Small intestine (tissue), 7 donors: ENCODE data around the gene JAG2. TPM values are rescaled to one million over a fixed set of nuclear protein-coding genes. Genes with fewer than 3 reads are reported as not detected.

Experiments used
- DNase-seq, 2 donors: peaks; one replicate each; pipeline versions ENCODE4 v3.0.0 to v3.0.0-alpha.2; 2013
- FAIRE-seq: peaks from 2 replicates; lab custom pipeline; 2012; peaks lifted over from hg19 to GRCh38; lab: Jason Lieb, UNC
- H3K27ac ChIP-seq, 3 donors: one replicate each; pipeline ENCODE4 v1.5.1; 2013; ENCODE audit warnings: low read length in 2 of 3, mild to moderate bottlenecking in 2 of 3, control low read depth in 1 of 3, inconsistent platforms in 1 of 3, low read depth in 1 of 3, moderate library complexity in 1 of 3
- H3K27me3 ChIP-seq, 3 donors: one replicate each; pipeline ENCODE4 v1.6.1; 2013; ENCODE audit warnings: low read length in 3 of 3, inconsistent platforms in 1 of 3; ENCODE audit not compliant: control insufficient read depth in 3 of 3, insufficient read depth in 3 of 3
- H3K36me3 ChIP-seq, 3 donors: one replicate each; pipeline ENCODE4 v1.6.1; 2013; ENCODE audit warnings: low read length in 3 of 3, inconsistent platforms in 1 of 3, low read depth in 1 of 3, mild to moderate bottlenecking in 1 of 3, moderate library complexity in 1 of 3; ENCODE audit not compliant: control insufficient read depth in 3 of 3, insufficient read depth in 2 of 3
- H3K4me1 ChIP-seq, 3 donors: one replicate each; pipeline ENCODE4 v1.6.1; 2013; ENCODE audit warnings: low read length in 2 of 3, inconsistent platforms in 1 of 3, low read depth in 1 of 3, mild to moderate bottlenecking in 1 of 3, moderate library complexity in 1 of 3; ENCODE audit not compliant: control insufficient read depth in 3 of 3, insufficient read depth in 2 of 3
- H3K4me3 ChIP-seq, 3 donors: one replicate each; pipeline ENCODE4 v1.5.1; 2013; ENCODE audit warnings: low read length in 3 of 3, control low read depth in 1 of 3, inconsistent platforms in 1 of 3, low read depth in 1 of 3, mild to moderate bottlenecking in 1 of 3, moderate library complexity in 1 of 3
- H3K9me3 ChIP-seq, 2 donors: one replicate each; pipeline ENCODE4 v1.6.1; 2013; ENCODE audit warnings: low read depth in 1 of 2, low read length in 1 of 2; ENCODE audit not compliant: control insufficient read depth in 2 of 2, insufficient read depth in 1 of 2
- WGBS, 3 donors: extraction: QIAGEN DNeasy Blood & Tissue Kit; methylation state at CpG; one replicate each; pipeline ENCODE4 v1.1.7; 2013; 5-methylcytosine and 5-hydroxymethylcytosine counted together
- polyA plus RNA-seq, 4 donors: library from polyadenylated mRNA; stranded (reverse) in 3 of 4; unstranded in 1 of 4; fragments of 200-250 nt in 3 of 4; fragments of 120-200 nt in 1 of 4; gene quantifications; one replicate each; pipeline versions ENCODE4 v1.2.1 to v1.2.3, GENCODE V29; 2013
- donor health status: healthy with polysubstance abuse.
- donor health status: control.
- donor health status: control.
- donor health status: Bipolar disorder and iron deficiency.
- donor health status: healthy.

JAG2 gene
- polyA plus RNA-seq, 4 donors: 2.0 to 15.1 (median 4.8) TPM

DNA sequence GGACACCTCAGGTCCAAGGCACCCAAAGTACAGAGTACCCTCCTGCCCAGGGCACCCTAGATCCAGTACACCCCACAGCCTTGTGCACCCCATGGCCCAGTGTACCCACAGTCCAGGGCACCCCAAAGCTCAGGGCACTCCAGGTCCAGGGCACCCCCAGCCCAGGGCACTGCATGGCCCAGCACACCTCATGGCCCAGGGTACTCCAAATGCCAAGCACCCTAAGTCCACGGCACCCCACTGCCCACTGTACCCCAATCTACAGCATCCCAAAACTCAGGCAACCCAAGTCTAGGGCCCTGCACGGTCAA is 6.0 kb downstream of the JAG2 start:
- Histone ChIP-seq H3K27me3 (peaks cover 0 to 12% (median 5%) of the 10 kb centered on the region in 3 donors), H3K4me3 (no peak overlapping the region), H3K4me1 (no peaks in the 10 kb centered on the region), H3K36me3 (no peaks in the 10 kb centered on the region), H3K27ac (no peak overlapping the region), H3K9me3 (no peaks in the 10 kb centered on the region)
- 92 to 95% (median 94%) methylated on average over 2 of the region's 2 CpGs for WGBS, 3 donors
- DNase-seq (no peak), FAIRE-seq (no peak)

DNA sequence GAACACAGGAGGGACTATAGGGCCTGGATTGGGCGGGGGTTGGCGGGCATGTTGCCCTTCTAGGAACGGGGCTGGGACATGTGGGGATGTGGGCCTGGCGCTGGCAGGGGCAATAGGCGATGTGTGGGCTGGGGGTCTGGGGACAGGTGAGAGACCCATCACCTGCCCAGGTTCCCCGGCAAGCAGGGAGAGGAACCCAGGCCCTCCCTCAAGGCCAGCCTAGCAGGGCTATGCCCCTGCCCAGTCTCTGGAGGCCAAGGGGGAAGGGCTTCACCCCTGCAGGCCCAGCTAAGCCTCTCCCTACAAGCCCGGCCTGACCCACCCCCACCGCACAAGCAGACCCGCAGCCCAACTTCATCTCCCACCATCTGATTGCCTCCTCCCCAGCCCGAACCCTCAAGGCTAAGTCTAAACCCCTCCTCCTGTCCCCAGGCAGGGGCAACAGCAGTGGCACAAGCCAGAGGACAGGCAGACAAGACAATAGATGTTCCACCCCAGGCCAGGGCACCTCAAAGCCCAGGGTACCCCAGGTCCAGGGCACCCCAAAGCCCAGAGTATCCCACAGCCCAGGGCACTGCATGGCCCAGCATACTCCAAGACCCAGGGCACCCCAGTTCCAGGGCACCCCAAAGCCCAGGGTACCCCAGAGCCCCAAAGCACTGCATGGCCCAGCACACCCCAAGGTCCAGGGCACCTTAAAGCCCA is 6.5 kb downstream of the JAG2 start:
- FAIRE-seq (no peak), DNase-seq (peak in 1 of 2 donors; percentile 29)
- H3K27me3 ChIP-seq: peaks cover 0 to 9% (median 0%) of the 10 kb centered on the region in 3 donors
- H3K9me3 ChIP-seq: no peaks in the 10 kb centered on the region
- 85 to 93% (median 90%) methylated on average over 8 to 10 of the region's 10 CpGs for WGBS, 3 donors
- no peaks in the 10 kb centered on the region for H3K4me1 ChIP-seq
- H3K27ac ChIP-seq: no peak overlapping the region
- no peak overlapping the region for H3K4me3 ChIP-seq
- H3K36me3 ChIP-seq: no peaks in the 10 kb centered on the region

DNA sequence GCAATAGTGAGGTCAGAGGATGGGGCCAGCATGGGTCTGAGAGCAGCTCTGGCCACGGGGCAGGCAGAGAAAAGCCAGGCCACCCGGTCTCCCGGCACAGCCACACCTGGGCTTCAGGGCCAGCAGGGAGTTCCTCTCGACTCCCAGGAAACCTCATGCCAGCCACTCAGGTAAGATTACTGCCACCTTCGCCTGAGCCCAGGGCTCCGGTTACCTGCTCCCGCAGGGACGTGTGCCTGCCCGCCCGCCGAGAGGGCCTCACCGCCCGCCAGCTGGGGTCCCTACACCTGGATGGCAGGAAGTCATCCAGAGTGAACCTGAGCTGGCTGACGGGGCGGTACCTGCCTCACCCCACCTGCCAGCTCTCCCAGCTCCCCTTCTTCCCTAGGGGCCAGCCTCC is 7.3 kb downstream of the JAG2 start:
- no peaks in the 10 kb centered on the region for H3K9me3 ChIP-seq
- H3K27me3 ChIP-seq: peaks cover 0 to 1% (median 0%) of the 10 kb centered on the region in 3 donors
- H3K4me3 ChIP-seq: no peak overlapping the region
- 42 to 68% (median 63%) methylated on average over 12 to 15 of the region's 15 CpGs for WGBS, 3 donors
- no peaks in the 10 kb centered on the region for H3K36me3 ChIP-seq
- FAIRE-seq: no peak
- H3K4me1 ChIP-seq: no peaks in the 10 kb centered on the region
- DNase-seq: no peak
- no peak overlapping the region for H3K27ac ChIP-seq

DNA sequence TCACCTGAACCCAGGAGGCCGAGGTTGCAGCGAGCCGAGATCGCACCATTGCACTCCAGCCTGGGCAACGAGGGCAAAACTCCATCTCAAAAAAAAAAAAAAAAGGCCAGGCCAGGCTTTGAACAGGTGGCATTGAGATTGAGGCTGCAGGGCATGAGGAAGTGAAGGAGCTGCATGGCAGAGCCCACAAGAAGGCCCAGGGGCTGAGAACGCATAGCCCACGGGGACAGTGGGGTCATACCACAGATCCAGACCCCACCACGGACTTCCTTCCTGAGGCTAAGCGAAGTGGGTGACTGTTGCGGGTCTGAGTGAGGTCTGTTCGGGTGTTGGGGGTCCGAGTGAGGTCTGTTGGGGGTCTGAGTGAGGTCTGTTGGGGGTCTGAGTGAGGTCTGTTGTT is 7.8 kb downstream of the JAG2 start:
- no peak for FAIRE-seq
- Histone ChIP-seq H3K27me3 (no peaks in the 10 kb centered on the region), H3K4me3 (no peak overlapping the region), H3K27ac (no peak overlapping the region), H3K36me3 (no peaks in the 10 kb centered on the region), H3K4me1 (no peaks in the 10 kb centered on the region), H3K9me3 (no peaks in the 10 kb centered on the region)
- no peak for DNase-seq
- WGBS, 3 donors: 61 to 69% (median 63%) methylated on average over 12 of the region's 12 CpGs

DNA sequence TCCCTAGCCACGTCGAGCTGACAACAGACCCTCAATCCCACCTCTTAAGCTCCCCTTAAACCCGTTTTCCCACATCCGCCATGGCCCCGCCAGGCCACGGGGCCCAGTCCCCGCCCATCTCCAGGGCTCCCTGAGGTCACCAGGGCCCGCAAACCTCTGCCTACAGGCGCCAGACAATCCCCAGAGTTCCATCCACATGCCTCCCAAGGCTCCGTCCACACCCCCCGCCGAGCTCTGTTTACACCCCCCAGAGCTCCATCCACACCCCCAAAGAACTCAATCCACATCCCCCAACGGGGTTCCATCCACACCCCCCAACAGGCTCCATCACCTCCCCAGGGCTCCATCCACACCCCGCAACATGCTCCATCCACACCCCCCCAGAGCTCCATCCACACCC is 9.2 kb downstream of the JAG2 start:
- H3K4me3 ChIP-seq: no peak overlapping the region
- H3K27ac ChIP-seq: no peak overlapping the region
- H3K27me3 ChIP-seq: no peaks in the 10 kb centered on the region
- DNase-seq (no peak), FAIRE-seq (no peak)
- peaks cover 0 to 2% (median 0%) of the 10 kb centered on the region in 3 donors for H3K36me3 ChIP-seq
- H3K9me3 ChIP-seq: no peaks in the 10 kb centered on the region
- H3K4me1 ChIP-seq: no peaks in the 10 kb centered on the region
- WGBS, 3 donors: 65 to 77% (median 75%) methylated on average over 12 to 14 of the region's 14 CpGs

DNA sequence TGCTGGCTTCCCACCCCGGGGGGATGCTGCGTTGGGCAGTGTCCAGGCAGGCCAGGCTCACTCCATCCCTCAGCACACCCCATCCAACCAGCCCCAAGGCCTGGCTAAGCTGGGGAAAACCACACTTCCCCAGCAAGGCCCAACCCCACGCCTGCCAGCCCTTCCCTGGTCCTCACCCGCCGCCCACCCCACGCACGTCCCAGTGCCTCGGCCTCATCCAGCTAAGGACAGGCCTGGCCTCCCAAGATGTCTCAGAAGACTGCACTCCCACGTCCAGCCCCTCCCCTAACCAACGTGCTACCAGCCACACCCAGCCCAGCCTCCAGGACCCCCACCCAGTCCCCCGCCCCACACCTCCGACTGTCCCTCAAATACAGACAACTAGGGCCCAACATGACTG is 9.8 kb downstream of the JAG2 start:
- no peak overlapping the region for H3K4me3 ChIP-seq
- 76 to 80% (median 79%) methylated on average over 12 of the region's 12 CpGs for WGBS, 3 donors
- FAIRE-seq (no peak), DNase-seq (no peak)
- H3K36me3 ChIP-seq: peaks cover 0 to 3% (median 0%) of the 10 kb centered on the region in 3 donors
- H3K27me3 ChIP-seq: no peaks in the 10 kb centered on the region
- H3K4me1 ChIP-seq: no peaks in the 10 kb centered on the region
- no peaks in the 10 kb centered on the region for H3K9me3 ChIP-seq
- no peak overlapping the region for H3K27ac ChIP-seq

DNA sequence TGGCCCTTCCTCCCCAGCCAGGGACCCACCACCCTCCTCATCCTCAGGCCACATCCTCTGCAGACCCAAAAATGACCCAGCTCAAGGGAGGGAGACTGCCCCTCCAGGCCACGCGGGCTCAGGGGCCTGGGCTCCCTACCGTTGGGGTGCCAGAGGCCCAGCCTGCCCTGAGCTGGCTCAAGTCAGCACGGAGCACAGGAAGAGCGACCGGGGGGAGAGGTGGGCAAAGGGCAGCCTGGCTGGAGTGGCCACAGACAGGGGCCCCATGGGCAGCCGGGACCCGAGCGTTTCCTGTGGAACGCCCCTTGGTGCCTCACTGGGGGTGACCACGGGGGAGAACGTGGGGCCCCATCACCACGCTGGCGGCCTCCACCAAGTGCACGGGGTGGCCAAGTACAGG is 10.7 kb downstream of the JAG2 start:
- FAIRE-seq: no peak
- WGBS, 3 donors: 88 to 95% (median 90%) methylated on average over 8 to 15 of the region's 15 CpGs

DNA sequence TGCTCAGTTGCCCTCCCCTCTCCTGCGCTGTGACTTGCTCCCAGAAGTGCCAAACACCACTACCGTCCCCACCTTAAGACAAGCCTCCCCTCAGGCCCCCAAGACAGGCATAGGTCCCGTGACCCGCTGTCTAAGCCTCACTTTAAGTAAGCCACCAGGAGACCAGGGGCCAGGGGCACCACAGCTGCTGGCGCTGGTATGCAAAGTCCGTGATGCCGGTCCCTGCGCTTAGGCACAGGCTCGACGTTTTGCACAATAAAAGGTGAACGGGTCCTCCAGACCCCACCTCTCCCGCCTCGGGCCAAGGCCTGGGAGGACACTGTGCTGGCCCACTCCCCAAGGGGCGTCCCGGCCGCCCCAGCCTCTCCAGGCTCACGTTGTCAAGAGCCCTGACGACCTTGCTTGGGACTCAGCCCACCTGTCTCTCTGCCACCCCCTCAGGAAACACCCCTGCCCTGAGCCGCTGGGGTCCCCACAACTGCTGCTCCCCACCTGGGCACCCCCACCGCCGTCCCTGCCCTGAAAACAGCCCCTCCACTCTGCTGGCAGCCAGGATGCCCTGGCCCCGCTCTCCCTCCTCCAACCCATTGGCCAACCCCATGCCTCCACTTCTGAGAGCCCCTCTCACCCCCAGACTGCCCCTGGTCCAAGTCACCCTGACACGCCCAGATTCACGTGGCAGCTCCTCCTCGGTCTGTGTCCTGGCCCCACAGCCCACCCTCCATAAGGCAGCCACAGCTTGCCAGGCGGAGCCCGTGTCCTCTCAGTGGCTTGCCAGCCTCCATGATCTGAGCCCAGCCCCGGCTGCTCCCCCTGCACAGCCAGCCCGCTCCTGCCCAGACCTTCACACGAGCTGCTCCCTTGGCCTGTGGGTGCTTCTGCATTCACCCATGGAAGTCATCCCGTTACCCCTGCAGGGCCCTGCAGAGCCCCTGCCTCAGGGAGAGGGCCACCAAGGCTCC is 11.9 kb downstream of the JAG2 start:
- 81 to 85% (median 82%) methylated on average over 29 to 31 of the region's 31 CpGs for WGBS, 3 donors
- H3K27me3 ChIP-seq: no peaks in the 10 kb centered on the region
- H3K36me3 ChIP-seq: peaks cover 0 to 3% (median 0%) of the 10 kb centered on the region in 3 donors
- no peak overlapping the region for H3K4me3 ChIP-seq
- DNase-seq (no peak), FAIRE-seq (no peak)
- H3K9me3 ChIP-seq: no peaks in the 10 kb centered on the region
- no peak overlapping the region for H3K27ac ChIP-seq
- no peaks in the 10 kb centered on the region for H3K4me1 ChIP-seq

More for the DNA sequence above, 10.7 kb downstream of the JAG2 start:
- peaks cover 0 to 3% (median 0%) of the 10 kb centered on the region in 3 donors for H3K36me3 ChIP-seq
- no peaks in the 10 kb centered on the region for H3K4me1 ChIP-seq
- H3K9me3 ChIP-seq: no peaks in the 10 kb centered on the region
- no peak for DNase-seq
- H3K4me3 ChIP-seq: no peak overlapping the region
- no peak overlapping the region for H3K27ac ChIP-seq
- no peaks in the 10 kb centered on the region for H3K27me3 ChIP-seq
